HEK293 (cell line): Measurements from ENCODE around the gene ADCY4.

ENCODE experiments used
- CTCF ChIP-seq: fragments of 450-650 bp; formaldehyde crosslinking; IDR thresholded peaks from 2 replicates; pipeline ENCODE4 v1.5.1; 2016; ENCODE audit warnings: missing biosample characterization, missing genetic modification characterization
- ZNF549 ChIP-seq: fragments of 450-650 bp; IDR thresholded peaks from 2 replicates; pipeline ENCODE4 v1.5.1; 2018; ENCODE audit warnings: missing biosample characterization, missing genetic modification characterization, mild to moderate bottlenecking, inconsistent platforms, moderate library complexity

GRCh38 chr14:24329736-24330135 is 5.1 kb downstream of the ADCY4 start:
- TF ChIP-seq ZNF549 (tag by site-specific recombination) (no peak), CTCF (tag by site-specific recombination) (no peak)
